Measurements from ENCODE around the gene WDR72.

GRCh38 chr15:53549697-53550305 lies 209.7 kb downstream of the WDR72 start:
- TF ChIP-seq POLR2AphosphoS5 (IDR thresholded peaks at IDR 0.05) (no peak), POLR2A (IDR thresholded peaks at IDR 0.05) (no peak), CTCF (IDR thresholded peaks at IDR 0.05) (no peak)
